GM21737 (cell line): ENCODE data around the gene P2RX4.
"Not testable (repeated sequence)": the region's sequence is repeated elsewhere in the genome, so short reads cannot be mapped to it uniquely, and the experiment has no call there.

Experiments
- ATAC-seq: cut with Tn5 transposase; IDR thresholded peaks from one replicate; pipeline ENCODE4 v1.9.1; 2021; ENCODE audit warnings: mild to moderate bottlenecking, moderate library complexity; ENCODE audit not compliant: unreplicated experiment

P2RX4 gene

DNA sequence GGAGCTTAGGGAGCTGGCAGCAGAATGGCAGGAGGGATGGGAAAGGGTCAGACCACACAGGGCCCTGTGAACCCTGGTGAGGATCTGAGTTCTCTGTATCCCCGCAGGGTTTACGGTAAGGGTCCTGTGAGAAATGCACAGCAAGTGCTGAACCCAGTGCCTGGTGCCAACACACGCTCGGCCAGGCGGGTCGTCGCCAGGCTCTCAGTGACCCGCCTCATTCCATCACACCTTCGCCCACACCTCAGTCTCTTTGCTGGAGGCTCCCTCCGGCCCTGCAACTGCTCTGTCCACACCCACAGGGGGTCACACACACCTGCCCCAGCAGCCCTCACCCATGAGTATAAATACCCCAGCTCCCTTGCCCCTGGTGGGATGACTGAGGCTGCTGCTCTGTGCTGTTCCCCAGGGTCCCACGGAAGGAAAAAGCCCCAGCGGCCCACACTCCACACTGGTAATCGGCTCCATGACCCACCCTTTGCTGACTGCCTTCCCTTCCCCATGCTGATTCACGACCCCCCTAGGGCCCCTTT, 63.5 kb downstream of the P2RX4 start:
- ATAC-seq = no peak

DNA sequence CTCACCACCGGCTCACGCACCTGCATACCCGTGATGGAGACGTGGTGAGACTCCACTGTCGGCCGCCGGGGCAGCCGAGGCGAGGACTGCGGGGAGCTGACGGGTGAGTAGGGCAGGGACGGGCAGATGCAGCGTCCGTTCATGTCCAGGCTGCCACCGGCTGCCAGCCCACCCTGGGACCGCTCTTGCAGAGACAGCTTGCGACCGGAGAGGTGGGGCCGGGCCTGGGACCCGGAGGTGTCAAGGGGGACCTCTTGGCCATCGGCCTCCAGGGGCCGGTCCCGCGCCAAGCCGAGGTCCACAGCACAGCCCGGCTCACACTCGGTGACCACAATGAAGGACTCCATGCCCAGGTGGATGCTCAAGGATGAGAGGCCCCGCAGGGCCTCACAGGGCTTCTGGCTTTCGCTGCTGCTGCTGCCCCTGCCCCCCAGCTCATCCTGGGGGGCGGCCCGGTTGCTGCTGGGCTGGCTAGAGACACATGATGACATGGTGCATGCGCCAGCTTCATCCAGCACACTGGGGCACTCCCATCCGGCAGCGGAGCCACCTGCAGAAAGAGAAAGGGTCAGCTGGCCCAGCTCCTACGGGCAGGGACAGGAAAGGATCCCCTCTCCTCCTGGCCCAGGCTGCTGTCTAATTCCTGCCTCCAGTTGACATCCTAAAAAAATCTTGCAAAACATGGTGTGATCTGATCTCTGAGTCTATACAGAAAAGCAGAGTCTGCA, 64.3 kb downstream of the P2RX4 start:
- ATAC-seq = no peak

DNA sequence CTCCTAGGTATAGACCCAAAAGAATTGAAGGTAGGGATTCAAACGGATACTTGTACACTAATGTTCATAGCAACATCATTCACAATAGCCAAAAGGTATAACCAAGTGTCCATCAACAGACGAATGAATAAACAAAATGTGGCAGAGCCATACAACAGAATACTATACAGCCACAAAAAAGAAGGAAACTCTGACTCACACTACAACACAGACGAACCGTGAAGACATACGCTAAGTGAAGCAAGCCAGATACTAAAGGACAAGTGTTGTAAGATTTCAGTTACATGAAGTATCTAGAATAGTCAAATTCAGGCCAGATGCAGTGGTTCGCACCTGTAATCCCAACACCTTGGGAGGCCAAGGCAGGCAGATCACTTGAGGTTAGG, 67.4 kb downstream of the P2RX4 start:
- ATAC-seq = no peak

DNA sequence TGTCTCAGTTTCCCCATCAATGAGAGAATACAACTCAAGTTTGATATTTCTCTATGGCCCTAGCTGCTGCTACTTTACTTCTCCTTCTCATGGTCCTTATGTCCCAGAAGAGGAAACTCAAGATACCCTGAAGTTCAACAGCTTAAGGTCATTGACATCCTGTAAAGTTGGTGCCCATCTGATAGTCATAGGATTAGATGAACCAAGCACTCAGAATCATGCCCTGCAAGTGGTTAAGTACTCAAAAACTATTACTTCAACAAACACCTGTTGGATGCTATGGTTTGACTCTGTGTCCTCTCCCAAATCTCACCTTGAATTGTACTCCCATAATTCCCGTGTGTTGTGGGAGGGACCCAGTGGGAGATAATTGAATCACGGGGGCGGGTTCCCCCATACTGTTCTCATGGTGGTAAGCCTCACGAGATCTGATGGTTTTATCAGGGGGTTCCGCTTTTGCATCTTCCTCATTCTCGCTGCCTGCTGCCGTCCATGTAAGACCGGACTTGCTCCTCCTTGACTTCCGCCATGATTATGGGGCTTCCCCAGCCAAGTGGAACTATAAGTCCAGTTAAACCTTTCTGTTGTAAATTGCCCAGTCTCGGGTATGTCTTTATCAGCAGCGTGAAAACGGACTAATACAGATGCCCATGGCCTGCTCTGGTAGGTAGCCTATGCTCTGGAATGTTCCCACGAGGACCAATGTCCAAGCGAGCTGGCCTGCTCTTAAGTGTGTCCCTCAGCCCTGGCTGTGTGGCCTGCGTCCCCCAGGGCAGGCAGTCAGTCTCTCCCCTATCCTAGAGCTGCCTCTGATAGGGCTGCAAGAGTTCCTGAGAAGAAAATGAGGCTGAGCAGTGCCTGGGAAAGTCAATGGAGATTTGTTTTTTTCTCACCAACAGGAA, 68.5 kb downstream of the P2RX4 start:
- ATAC-seq = no peak

DNA sequence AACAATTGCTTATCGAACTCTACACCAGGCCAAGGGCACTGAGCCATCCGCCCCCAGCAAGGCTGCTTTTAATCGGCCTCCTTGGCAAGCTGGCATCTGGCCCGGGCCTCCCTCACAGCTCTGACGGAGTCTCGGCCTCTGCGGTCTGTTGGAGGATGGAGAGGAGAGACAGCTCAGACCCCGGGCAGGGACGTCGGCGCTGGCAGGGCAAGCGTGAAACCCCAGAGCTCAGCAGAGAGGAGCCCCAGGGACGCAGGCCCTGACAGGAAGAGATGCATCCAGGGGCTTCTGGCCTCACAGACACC, 69.1 kb downstream of the P2RX4 start:
- ATAC-seq = no peak

DNA sequence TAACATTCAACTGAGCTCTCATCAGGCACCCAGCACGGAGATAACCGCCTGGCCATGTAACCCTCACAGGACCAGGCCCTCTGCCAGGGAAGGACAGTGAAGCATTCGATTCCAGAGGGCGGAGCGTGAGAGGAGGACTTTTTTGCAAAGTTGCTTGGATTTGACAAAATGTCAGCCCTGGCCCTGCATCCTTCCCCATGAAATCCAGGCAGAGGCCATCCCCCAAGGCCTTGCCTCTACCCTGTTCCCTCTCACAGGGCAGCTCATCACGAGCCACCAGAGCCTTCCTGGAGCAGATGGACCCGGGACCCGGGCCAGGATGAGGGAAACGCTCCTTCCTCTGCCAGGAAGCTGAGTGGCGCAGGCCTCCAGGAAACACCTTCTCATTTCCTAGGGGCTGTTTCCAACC, 69.6 kb downstream of the P2RX4 start:
- no peak for ATAC-seq

DNA sequence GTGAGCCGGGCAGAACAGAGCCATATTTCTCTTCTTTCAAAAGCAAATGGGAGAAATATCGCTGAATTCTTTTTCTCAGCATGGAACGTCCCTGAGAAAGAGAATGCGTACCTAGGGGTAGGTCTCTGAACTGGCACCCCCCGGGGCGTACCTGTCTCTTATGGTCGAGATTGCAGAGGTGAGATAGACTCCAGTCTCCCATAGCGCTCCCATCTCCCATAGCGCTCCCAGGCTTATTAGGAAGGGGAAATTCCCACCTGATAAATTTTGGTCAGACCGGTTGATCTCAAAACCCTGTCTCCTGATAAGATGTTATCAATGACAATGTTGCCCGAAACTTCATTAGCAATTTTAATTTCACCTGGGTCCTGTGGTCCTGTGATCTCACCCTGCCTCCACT, 70.6 kb downstream of the P2RX4 start:
- not testable (repeated sequence) for ATAC-seq

DNA sequence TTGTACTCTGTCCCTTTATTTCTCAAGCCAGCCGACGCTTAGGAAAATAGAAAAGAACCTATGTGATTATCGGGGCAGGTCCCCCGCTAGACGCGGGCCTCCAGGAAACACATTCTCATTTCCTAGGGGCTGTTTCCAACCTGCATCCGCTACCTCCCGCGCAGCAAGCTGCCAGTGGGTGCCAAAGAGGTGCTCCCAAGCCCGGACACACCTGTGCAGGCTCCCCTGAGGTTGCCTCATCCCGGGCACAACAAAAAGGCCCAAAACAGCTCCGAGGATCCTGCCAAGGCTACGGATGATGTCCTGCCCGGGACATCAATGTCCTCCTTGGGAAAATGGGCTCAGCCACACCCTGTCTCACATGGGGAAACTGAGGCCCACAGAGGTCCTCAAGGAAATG, 71.2 kb downstream of the P2RX4 start:
- ATAC-seq = not testable (repeated sequence)

DNA sequence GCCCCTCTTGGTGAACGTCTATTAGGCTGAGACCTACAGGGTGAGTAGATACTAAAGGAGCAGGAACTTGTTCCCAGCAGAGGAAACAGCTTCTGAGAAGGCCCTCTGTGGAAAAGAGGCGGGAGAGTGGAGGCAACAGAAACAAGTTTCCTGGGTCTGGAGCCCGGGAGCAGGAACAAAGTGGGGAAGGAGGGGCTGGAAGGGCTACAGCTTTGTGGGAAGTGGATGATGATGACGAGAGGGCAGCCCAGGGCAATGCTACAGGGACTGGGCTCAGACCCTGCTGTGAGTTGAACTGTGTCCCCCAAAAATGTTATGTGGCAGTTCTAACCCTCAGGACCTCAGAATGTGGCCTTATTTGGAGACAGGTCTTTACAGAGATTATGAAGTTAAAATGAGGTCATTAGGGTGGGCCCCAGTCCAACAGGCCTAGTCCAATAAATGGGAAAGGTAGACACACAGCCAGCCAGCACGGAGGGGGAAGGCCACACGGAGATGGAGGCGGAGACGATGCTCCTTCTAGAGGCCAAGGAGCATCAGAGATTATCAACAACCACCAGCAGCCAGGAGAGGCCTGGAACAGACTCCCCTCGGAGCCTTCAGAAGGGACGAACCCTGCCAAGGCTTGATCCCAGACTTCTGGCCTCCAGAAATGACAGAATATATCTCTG, 72.3 kb downstream of the P2RX4 start:
- ATAC-seq = no peak

DNA sequence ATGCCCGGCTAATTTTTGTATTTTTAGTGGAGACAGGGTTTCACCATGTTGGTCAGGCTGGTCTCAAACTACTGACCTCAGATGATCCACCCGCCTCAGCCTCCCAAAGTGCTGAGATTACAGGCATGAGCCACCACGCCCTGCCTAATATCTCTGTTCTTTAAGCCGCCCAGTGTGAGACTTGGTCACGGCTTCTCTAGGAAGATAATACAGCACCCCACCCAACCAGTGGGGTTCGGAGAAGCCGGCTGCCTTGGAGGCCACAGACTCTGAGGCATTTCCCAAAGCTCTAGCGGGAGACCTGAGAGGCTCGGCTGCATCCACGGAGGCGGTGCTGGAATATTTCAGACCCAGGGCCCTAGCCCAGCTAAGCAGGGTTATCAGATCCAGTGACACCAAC, 73.0 kb downstream of the P2RX4 start:
- ATAC-seq = not testable (repeated sequence)

DNA sequence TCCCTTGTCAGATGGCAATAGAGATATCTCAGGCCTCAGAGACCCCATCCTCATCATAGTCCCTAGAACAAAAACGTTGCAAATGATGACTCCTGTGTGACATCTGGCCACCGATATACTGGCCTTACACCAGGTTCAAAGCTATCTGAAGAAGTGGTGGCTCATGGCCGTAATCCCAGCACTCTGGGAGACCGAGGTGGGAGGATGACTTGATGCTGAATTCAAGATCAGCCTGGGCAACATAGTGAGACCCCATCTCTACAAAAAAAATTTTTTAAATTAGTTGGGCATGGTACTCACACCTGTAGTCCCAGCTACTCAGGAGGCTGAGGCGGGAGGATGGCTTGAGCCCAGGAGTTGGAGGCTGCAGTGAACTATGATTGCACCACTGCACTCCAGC, 73.5 kb downstream of the P2RX4 start:
- no peak for ATAC-seq
